PC-9 (cell line): ENCODE measurements around the gene ARSG. TPM values are rescaled to one million over a fixed set of nuclear protein-coding genes. Genes with fewer than 3 reads are reported as not detected.
A peak's percentile ranks its signal among the peaks of the same experiment; 100 is the strongest.
"Not testable (repeated sequence)": the region's sequence is repeated elsewhere in the genome, so short reads cannot be mapped to it uniquely, and the experiment has no call there.

Experiments used
- BruUV-seq: library from RNA; stranded (reverse); fragments of 400-500 nt; replicated peaks from 2 replicates; lab custom pipeline; 2021; lab: Mats Ljungman, UMichigan
- CTCF ChIA-PET: fragments of 300-600 bp; sonication (Branson Sonifier 250); formaldehyde crosslinking; loops from one replicate; lab custom pipeline; 2022; ENCODE audit warnings: antibody characterized with exemption; lab: Charles Lee
- POLR2A ChIA-PET: fragments of 300-600 bp; sonication (Branson Sonifier 250); formaldehyde crosslinking; loops from one replicate; lab custom pipeline; 2022; ENCODE audit warnings: antibody characterized with exemption; ENCODE audit not compliant: unreplicated experiment; lab: Charles Lee
- DNase-seq, 2 experiments: peaks; one replicate each; pipeline versions ENCODE4 v3.0.0 to v3.0.0-alpha.2; 2015 to 2022; ENCODE audit warnings: mixed read lengths in 1 of 2
- H2AFZ ChIP-seq: fragments of 200-600 bp; sonication (generic); 2 replicates; pipeline ENCODE4 v1.8.1; 2017; ENCODE audit warnings: antibody characterized with exemption
- H3F3A ChIP-seq: fragments of 200-600 bp; sonication (generic); 2 replicates; pipeline ENCODE4 v1.8.1; 2017; ENCODE audit warnings: antibody characterized with exemption, mild to moderate bottlenecking, low read depth; ENCODE audit not compliant: insufficient read depth
- H3K27ac ChIP-seq: fragments of 200-600 bp; sonication (generic); 2 replicates; pipeline ENCODE4 v1.6.1; 2016; ENCODE audit warnings: mixed run types
- H3K27me3 ChIP-seq: fragments of 200-600 bp; sonication (generic); 2 replicates; pipeline ENCODE4 v1.6.1; 2016; ENCODE audit warnings: low read depth, mixed run types; ENCODE audit not compliant: insufficient read depth
- H3K36me3 ChIP-seq: fragments of 200-600 bp; sonication (generic); 2 replicates; pipeline ENCODE4 v1.6.1; 2016; ENCODE audit warnings: low read depth, mixed run types
- H3K4me1 ChIP-seq: fragments of 200-600 bp; sonication (generic); replicated peaks from 2 replicates; pipeline ENCODE4 v1.6.1; 2016; ENCODE audit warnings: mixed run types; ENCODE audit not compliant: insufficient read depth
- H3K4me2 ChIP-seq: fragments of 200-600 bp; sonication (generic); 2 replicates; pipeline ENCODE4 v1.6.1; 2017; ENCODE audit warnings: mixed run types
- H3K4me3 ChIP-seq: fragments of 200-600 bp; sonication (generic); 2 replicates; pipeline ENCODE4 v1.6.1; 2016; ENCODE audit warnings: mixed run types
- H3K79me2 ChIP-seq: fragments of 200-600 bp; sonication (generic); 2 replicates; pipeline ENCODE4 v1.6.1; 2017; ENCODE audit warnings: low read depth, mixed run types
- H3K9me2 ChIP-seq: fragments of 200-600 bp; sonication (generic); 2 replicates; pipeline ENCODE4 v1.8.1; 2017; ENCODE audit warnings: mild to moderate bottlenecking; ENCODE audit not compliant: insufficient read depth
- H3K9me3 ChIP-seq: fragments of 200-600 bp; sonication (generic); 2 replicates; pipeline ENCODE4 v1.8.1; 2016; ENCODE audit warnings: low read depth; ENCODE audit not compliant: insufficient read depth
- H4K20me1 ChIP-seq: fragments of 200-600 bp; sonication (generic); 2 replicates; pipeline ENCODE4 v1.8.1; 2017; ENCODE audit not compliant: insufficient read depth
- EZH2 ChIP-seq: fragments of 200-600 bp; sonication (generic); IDR thresholded peaks from 2 replicates; pipeline ENCODE4 v1.8.0; 2017; ENCODE audit warnings: antibody characterized with exemption, low read depth
- intact Hi-C: fragments of 100-400 bp; cut with micrococcal nuclease; formaldehyde crosslinking; loops from one replicate; pipeline ENCODE4 v1.10.0; 2022; ENCODE audit not compliant: unreplicated experiment
- total RNA-seq: library from RNA; stranded (reverse); gene quantifications from 2 replicates; pipeline ENCODE4 v1.2.3, GENCODE V29; 2021
- TF ChIP-seq, protein P1 (sequence below): fragments of 200-600 bp; sonication (generic); conservative IDR thresholded peaks from 2 replicates; pipeline ENCODE4 v1.6.1; 2017; ENCODE audit warnings: mixed run types, antibody characterized with exemption, mild to moderate bottlenecking, moderate library complexity

The ARSG gene
- total RNA-seq, 1 experiment from 2014 or later: 4.0 TPM

- no peak overlapping the region; the same call in 1 of the 2 replicates for H3K4me3 ChIP-seq
- H4K20me1 ChIP-seq: no peaks in the 10 kb centered on the region
- peak overlapping the region; percentile 92 for H3K27ac ChIP-seq
- H3K4me1 ChIP-seq: peaks cover 47% of the 10 kb centered on the region
- no TSS peak for BruUV-seq
- TF ChIP-seq EZH2: no peak
- TF ChIP-seq, protein P1, sequence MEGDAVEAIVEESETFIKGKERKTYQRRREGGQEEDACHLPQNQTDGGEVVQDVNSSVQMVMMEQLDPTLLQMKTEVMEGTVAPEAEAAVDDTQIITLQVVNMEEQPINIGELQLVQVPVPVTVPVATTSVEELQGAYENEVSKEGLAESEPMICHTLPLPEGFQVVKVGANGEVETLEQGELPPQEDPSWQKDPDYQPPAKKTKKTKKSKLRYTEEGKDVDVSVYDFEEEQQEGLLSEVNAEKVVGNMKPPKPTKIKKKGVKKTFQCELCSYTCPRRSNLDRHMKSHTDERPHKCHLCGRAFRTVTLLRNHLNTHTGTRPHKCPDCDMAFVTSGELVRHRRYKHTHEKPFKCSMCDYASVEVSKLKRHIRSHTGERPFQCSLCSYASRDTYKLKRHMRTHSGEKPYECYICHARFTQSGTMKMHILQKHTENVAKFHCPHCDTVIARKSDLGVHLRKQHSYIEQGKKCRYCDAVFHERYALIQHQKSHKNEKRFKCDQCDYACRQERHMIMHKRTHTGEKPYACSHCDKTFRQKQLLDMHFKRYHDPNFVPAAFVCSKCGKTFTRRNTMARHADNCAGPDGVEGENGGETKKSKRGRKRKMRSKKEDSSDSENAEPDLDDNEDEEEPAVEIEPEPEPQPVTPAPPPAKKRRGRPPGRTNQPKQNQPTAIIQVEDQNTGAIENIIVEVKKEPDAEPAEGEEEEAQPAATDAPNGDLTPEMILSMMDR: no peak
- ChIA-PET CTCF (interaction anchor here (0.6 kb wide), 2 partner anchors 85 to 372 kb away, joined by 3 to 4 read pairs; no protein-coding TSS in a partner anchor), POLR2A (interaction anchor here (0.7 kb wide), 1 partner anchor 204 kb away, joined by 12 read pairs; no protein-coding TSS in a partner anchor)
- DNase-seq: no peak
- no peaks in the 10 kb centered on the region for H3K36me3 ChIP-seq
- H3K79me2 ChIP-seq: no peaks in the 10 kb centered on the region
- H2AFZ ChIP-seq: no peak overlapping the region
- intact Hi-C loops: loop anchor here (2.0 kb wide), 1 partner anchor 23 kb away; no protein-coding TSS in a partner anchor
- H3K27me3 ChIP-seq: no peaks in the 10 kb centered on the region
- H3F3A ChIP-seq: peaks cover 22% of the 10 kb centered on the region
- no peaks in the 10 kb centered on the region for H3K9me2 ChIP-seq
- peak overlapping the region; percentile 77 for H3K4me2 ChIP-seq
- H3K9me3 ChIP-seq: peaks cover 4% of the 10 kb centered on the region; the same call in 1 of the 2 replicates
Measured at GRCh38 chr17:68329331-68329730, 38.0 kb downstream of the ARSG start.

DNA sequence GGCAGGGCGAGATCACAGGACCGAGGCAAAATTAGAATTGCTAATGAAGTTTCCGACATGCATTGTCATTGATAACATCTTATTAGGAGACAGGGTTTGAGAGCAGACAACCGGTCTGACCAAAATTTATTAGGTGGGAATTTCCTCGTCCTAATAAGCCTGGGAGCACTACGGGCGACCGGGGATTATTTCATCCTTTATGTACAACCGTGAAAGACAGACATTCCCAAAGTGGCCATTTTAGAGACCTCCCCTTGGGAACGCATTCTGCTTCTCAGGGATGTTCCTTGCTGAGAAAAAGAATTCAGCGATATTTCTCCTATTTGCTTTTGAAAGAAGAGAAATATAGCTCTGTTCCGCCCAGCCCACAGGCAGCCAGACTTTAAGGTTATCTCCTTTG lies 40.6 kb downstream of the ARSG start:
- H3K36me3 ChIP-seq, H3K27me3 ChIP-seq, intact Hi-C loops, POLR2A ChIA-PET, DNase-seq, H3K9me3 ChIP-seq, H2AFZ ChIP-seq, H3K79me2 ChIP-seq, CTCF ChIA-PET, H3K4me2 ChIP-seq, H3K9me2 ChIP-seq, H3K27ac ChIP-seq, H4K20me1 ChIP-seq, H3K4me3 ChIP-seq, BruUV-seq: not testable (repeated sequence)
- peaks cover 22% of the 10 kb centered on the region for H3F3A ChIP-seq
- H3K4me1 ChIP-seq: peaks cover 33% of the 10 kb centered on the region

DNA sequence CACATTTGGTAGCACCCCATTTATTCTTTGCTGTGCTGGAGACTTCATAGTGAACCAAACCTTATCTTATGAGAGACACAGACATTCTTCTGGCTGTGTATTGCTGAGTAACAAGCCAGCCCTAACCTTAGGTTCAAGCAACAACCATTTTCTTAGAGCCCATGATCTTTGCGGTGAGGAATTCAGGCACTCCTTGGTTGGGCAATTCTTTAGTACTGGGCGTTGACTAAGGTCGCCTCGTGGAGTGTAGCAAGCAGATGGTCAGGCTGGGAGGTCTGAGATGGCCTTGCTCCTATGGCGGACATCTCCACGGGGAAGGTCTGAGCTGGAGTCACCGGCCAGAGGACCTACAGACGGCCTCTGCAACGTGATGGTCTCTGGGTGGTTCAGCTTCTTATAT lies 43.1 kb downstream of the ARSG start:
- H3K27ac ChIP-seq: no peak overlapping the region
- no peaks in the 10 kb centered on the region for H3K79me2 ChIP-seq
- peaks cover 11% of the 10 kb centered on the region for H3K4me1 ChIP-seq
- no peaks in the 10 kb centered on the region for H3K27me3 ChIP-seq
- peaks cover 4% of the 10 kb centered on the region for H3F3A ChIP-seq
- peaks cover 4% of the 10 kb centered on the region; the same call in 1 of the 2 replicates for H3K9me3 ChIP-seq
- H3K4me2 ChIP-seq: no peak overlapping the region
- intact Hi-C loops: no loop called here
- H4K20me1 ChIP-seq: no peaks in the 10 kb centered on the region
- no peak overlapping the region for H2AFZ ChIP-seq
- DNase-seq: no peak
- H3K9me2 ChIP-seq: no peaks in the 10 kb centered on the region
- CTCF ChIA-PET: no interaction called here
- TF ChIP-seq, protein P1: no peak
- no peak for TF ChIP-seq EZH2
- POLR2A ChIA-PET: no interaction called here
- H3K36me3 ChIP-seq: no peaks in the 10 kb centered on the region
- H3K4me3 ChIP-seq: no peak overlapping the region
- no TSS peak for BruUV-seq

DNA sequence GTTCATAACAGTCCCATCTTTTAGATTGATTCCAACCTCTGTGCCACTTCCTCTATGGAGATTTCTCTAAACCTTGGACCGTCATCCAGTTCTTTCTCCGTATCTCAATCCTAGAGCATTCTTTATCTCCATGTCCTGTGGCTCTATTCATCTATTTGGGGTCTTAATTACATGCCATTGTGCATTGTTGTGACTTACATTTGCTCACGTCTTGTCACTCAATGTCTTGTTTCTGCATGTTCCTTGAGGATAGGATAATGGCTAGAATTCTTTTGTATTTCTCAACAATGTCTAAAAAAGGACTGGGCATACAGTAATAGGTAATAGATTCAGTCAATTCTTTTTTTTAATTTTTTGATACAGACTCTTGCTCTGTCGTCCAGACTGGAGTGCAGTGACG lies 50.2 kb downstream of the ARSG start:
- TF ChIP-seq, protein P1: no peak
- TF ChIP-seq EZH2: no peak
- H3K9me3 ChIP-seq: no peaks in the 10 kb centered on the region
- BruUV-seq: no TSS peak

More for the DNA sequence above, 50.2 kb downstream of the ARSG start:
- ChIA-PET CTCF (no interaction called here), POLR2A (no interaction called here)
- DNase-seq: no peak
- Histone ChIP-seq H2AFZ (no peak overlapping the region), H3K4me2 (no peak overlapping the region), H3F3A (no peaks in the 10 kb centered on the region), H3K9me2 (no peaks in the 10 kb centered on the region), H4K20me1 (no peaks in the 10 kb centered on the region), H3K4me1 (no peaks in the 10 kb centered on the region), H3K27me3 (no peaks in the 10 kb centered on the region), H3K27ac (no peak overlapping the region), H3K79me2 (no peaks in the 10 kb centered on the region), H3K4me3 (no peak overlapping the region), H3K36me3 (no peaks in the 10 kb centered on the region)
- intact Hi-C loops: no loop called here
